Activated CD4-positive, alpha-beta T cell treated with anti-CD3 and anti-CD28 coated beads for 1 hour (primary cell): ENCODE data around the gene WDR43.
A peak's percentile ranks its signal among the peaks of the same experiment; 100 is the strongest.

ENCODE experiments used
- DNase-seq: peaks from one replicate; pipeline ENCODE4 v3.0.0-alpha.2; 2020

The WDR43 gene

GRCh38 chr2:28894470-28895188, at the start of gene WDR43:
Gene WDR43, plus strand, starts transcription at chr2:28894667. Its CDS starts 32 bp downstream, at chr2:28894699.
- DNase-seq: peak; percentile 98

GRCh38 chr2:28855193-28855592, 39.3 kb upstream of the WDR43 start:
- no peak for DNase-seq

GRCh38 chr2:28855977-28856376, 38.5 kb upstream of the WDR43 start:
- no peak for DNase-seq

GRCh38 chr2:28868611-28869010, 25.9 kb upstream of the WDR43 start:
- DNase-seq: no peak

GRCh38 chr2:28869494-28870145, 24.8 kb upstream of the WDR43 start:
- no peak for DNase-seq

- peak; percentile 97 for DNase-seq
Measured at GRCh38 chr2:28870146-28870891, 24.1 kb upstream of the WDR43 start, which contains the start of gene TRMT61B. Gene TRMT61B, minus strand, starts transcription at chr2:28870309. Its CDS starts 32 bp downstream, at chr2:28870277.

GRCh38 chr2:28871620-28872019, 22.8 kb upstream of the WDR43 start:
- DNase-seq: no peak

- DNase-seq: no peak
Measured at GRCh38 chr2:28880193-28880592, 14.3 kb upstream of the WDR43 start.

- DNase-seq: no peak
Measured at GRCh38 chr2:28893488-28893887, 979 bp upstream of the WDR43 start.

- DNase-seq: peak; percentile 17
Measured at GRCh38 chr2:28895189-28895893, 874 bp downstream of the WDR43 start.

GRCh38 chr2:28896906-28897305, 2.4 kb downstream of the WDR43 start:
- no peak for DNase-seq

- DNase-seq: no peak
Measured at GRCh38 chr2:28898048-28898447, 3.6 kb downstream of the WDR43 start.

- DNase-seq: no peak
Measured at GRCh38 chr2:28901202-28901601, 6.7 kb downstream of the WDR43 start.

GRCh38 chr2:28901841-28902240, 7.4 kb downstream of the WDR43 start:
- no peak for DNase-seq

GRCh38 chr2:28902584-28902983, 8.1 kb downstream of the WDR43 start:
- no peak for DNase-seq

GRCh38 chr2:28904295-28904694, 9.8 kb downstream of the WDR43 start:
- DNase-seq: no peak

- DNase-seq: no peak
Measured at GRCh38 chr2:28904802-28905457, 10.5 kb downstream of the WDR43 start.

- no peak for DNase-seq
Measured at GRCh38 chr2:28905533-28905932, 11.1 kb downstream of the WDR43 start.

- DNase-seq: no peak
Measured at GRCh38 chr2:28906376-28906775, 11.9 kb downstream of the WDR43 start.

- DNase-seq: no peak
Measured at GRCh38 chr2:28906821-28907220, 12.4 kb downstream of the WDR43 start.

- DNase-seq: no peak
Measured at GRCh38 chr2:28908172-28908571, 13.7 kb downstream of the WDR43 start.

GRCh38 chr2:28909655-28910353, 15.3 kb downstream of the WDR43 start:
- no peak for DNase-seq
